ENCODE data around the gene CHRDL1. TPM values are rescaled to one million over a fixed set of nuclear protein-coding genes. Genes with fewer than 3 reads are reported as not detected.

Gene CHRDL1
- total RNA-seq, 2 experiments from 2014 or later = not detected

DNA sequence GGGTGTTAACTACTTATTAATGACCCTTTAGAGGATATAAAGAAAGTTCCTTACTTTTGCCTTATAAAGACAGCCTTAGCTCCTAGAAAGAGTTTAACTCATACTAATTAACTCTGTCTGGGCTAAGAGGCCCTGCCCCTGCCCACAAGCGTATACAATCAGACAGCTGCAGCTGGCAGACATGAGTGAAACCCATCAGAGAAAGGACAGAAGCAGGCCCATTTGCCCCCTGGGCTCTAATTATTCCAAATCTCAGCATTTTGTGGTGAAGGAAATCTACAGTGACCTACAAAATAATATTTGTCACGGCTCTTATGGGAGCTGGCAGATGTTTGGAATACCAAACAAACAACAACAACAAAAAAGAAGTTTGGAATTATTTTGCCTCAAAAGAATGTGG, 71.8 kb downstream of the CHRDL1 start:
- Mint-ChIP-seq H3K9me3 (no peaks in the 10 kb centered on the region), H3K4me3 (no peak overlapping the region), H3K27me3 (no peaks in the 10 kb centered on the region), H3K27ac (no peak overlapping the region), H3K4me1 (ENCODE audit: low read depth) (no peaks in the 10 kb centered on the region), H3K36me3 (ENCODE audit: low read depth) (no peaks in the 10 kb centered on the region)
- CTCF ChIA-PET = no interaction called here
- no peak for ATAC-seq (ENCODE audit: poor library complexity)
- no peak for DNase-seq
- Histone ChIP-seq H3K9me3 (ENCODE audit: control insufficient read depth in 1 of 2, insufficient read depth in 1 of 2, low read length in 2 of 2) (no peaks in the 10 kb centered on the region), H3K27me3 (ENCODE audit: control insufficient read depth in 1 of 2, insufficient read depth in 2 of 2, low read length in 2 of 2) (no peaks in the 10 kb centered on the region), H3K4me3 (ENCODE audit: low read length) (no peak overlapping the region), H3K27ac (ENCODE audit: low read depth in 1 of 2, low read length in 2 of 2) (no peak overlapping the region), H3K36me3 (ENCODE audit: insufficient read depth, low read length) (no peaks in the 10 kb centered on the region), H3K4me1 (ENCODE audit: insufficient read depth, low read length) (no peaks in the 10 kb centered on the region)
- intact Hi-C loops (cut with DNase I, micrococcal nuclease) = no loop called here
- TF ChIP-seq, protein P1, sequence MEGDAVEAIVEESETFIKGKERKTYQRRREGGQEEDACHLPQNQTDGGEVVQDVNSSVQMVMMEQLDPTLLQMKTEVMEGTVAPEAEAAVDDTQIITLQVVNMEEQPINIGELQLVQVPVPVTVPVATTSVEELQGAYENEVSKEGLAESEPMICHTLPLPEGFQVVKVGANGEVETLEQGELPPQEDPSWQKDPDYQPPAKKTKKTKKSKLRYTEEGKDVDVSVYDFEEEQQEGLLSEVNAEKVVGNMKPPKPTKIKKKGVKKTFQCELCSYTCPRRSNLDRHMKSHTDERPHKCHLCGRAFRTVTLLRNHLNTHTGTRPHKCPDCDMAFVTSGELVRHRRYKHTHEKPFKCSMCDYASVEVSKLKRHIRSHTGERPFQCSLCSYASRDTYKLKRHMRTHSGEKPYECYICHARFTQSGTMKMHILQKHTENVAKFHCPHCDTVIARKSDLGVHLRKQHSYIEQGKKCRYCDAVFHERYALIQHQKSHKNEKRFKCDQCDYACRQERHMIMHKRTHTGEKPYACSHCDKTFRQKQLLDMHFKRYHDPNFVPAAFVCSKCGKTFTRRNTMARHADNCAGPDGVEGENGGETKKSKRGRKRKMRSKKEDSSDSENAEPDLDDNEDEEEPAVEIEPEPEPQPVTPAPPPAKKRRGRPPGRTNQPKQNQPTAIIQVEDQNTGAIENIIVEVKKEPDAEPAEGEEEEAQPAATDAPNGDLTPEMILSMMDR (IDR thresholded peaks at IDR 0.05) = no peak
- POLR2A ChIA-PET = no interaction called here

DNA sequence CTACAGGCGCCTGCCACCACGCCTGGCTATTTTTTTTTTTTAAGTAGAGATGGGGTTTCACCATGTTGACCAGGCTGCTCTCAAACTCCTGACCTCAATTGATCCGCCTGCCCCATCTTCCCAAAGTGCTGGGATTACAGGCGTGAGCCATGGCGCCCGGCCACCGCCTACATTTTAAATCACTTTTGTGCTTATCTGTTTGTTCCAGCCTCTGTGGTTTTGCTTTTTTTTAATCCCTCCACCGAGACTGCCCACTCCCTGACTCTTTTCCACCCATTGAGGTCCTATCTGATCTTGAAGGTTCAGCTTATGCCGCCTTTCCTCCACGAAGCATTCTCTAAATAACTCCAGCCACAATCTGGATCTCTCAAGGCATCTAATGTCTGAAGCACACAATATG, 73.5 kb downstream of the CHRDL1 start:
- TF ChIP-seq, protein P1 (IDR thresholded peaks at IDR 0.05) = no peak
- DNase-seq = no peak
- no peaks in the 10 kb centered on the region for H3K9me3 ChIP-seq (ENCODE audit: control insufficient read depth in 1 of 2, insufficient read depth in 1 of 2, low read length in 2 of 2)
- no peaks in the 10 kb centered on the region for H3K27me3 ChIP-seq (ENCODE audit: control insufficient read depth in 1 of 2, insufficient read depth in 2 of 2, low read length in 2 of 2)
- Mint-ChIP-seq H3K9me3 (no peaks in the 10 kb centered on the region), H3K4me3 (no peak overlapping the region), H3K27me3 (no peaks in the 10 kb centered on the region), H3K4me1 (ENCODE audit: low read depth) (no peaks in the 10 kb centered on the region), H3K36me3 (ENCODE audit: low read depth) (no peaks in the 10 kb centered on the region), H3K27ac (no peak overlapping the region)
- H3K36me3 ChIP-seq (ENCODE audit: insufficient read depth, low read length) = no peaks in the 10 kb centered on the region
- ATAC-seq (ENCODE audit: poor library complexity) = no peak
- ChIA-PET CTCF (no interaction called here), POLR2A (no interaction called here)
- intact Hi-C loops (cut with DNase I, micrococcal nuclease) = no loop called here
- H3K4me3 ChIP-seq (ENCODE audit: low read length) = no peak overlapping the region
- H3K4me1 ChIP-seq (ENCODE audit: insufficient read depth, low read length) = no peaks in the 10 kb centered on the region
- no peak overlapping the region for H3K27ac ChIP-seq (ENCODE audit: low read depth in 1 of 2, low read length in 2 of 2)

GRCh38 chrX:110713666-110714065, 82.0 kb downstream of the CHRDL1 start:
- Mint-ChIP-seq H3K4me3 (no peak overlapping the region), H3K36me3 (ENCODE audit: low read depth) (no peaks in the 10 kb centered on the region), H3K27me3 (no peaks in the 10 kb centered on the region), H3K9me3 (no peaks in the 10 kb centered on the region), H3K4me1 (ENCODE audit: low read depth) (no peaks in the 10 kb centered on the region), H3K27ac (no peak overlapping the region)
- Histone ChIP-seq H3K4me3 (ENCODE audit: low read length) (no peak overlapping the region), H3K9me3 (ENCODE audit: control insufficient read depth in 1 of 2, insufficient read depth in 1 of 2, low read length in 2 of 2) (no peaks in the 10 kb centered on the region), H3K36me3 (ENCODE audit: insufficient read depth, low read length) (no peaks in the 10 kb centered on the region), H3K27ac (ENCODE audit: low read depth in 1 of 2, low read length in 2 of 2) (no peak overlapping the region), H3K4me1 (ENCODE audit: insufficient read depth, low read length) (no peaks in the 10 kb centered on the region), H3K27me3 (ENCODE audit: control insufficient read depth in 1 of 2, insufficient read depth in 2 of 2, low read length in 2 of 2) (no peaks in the 10 kb centered on the region)
- DNase-seq (no peak), ATAC-seq (ENCODE audit: poor library complexity) (no peak)
- TF ChIP-seq, protein P1 (IDR thresholded peaks at IDR 0.05) = no peak
- intact Hi-C loops (cut with DNase I, micrococcal nuclease) = no loop called here
- ChIA-PET POLR2A (no interaction called here), CTCF (no interaction called here)

Data from CD4-positive, alpha-beta T cell (primary cell).